Left ventricle myocardium superior (tissue), 1 donor: ENCODE data around the gene RAP1GAP2. TPM values are rescaled to one million over a fixed set of nuclear protein-coding genes. Genes with fewer than 3 reads are reported as not detected.
A peak's percentile ranks its signal among the peaks of the same experiment; 100 is the strongest.
"Not testable (repeated sequence)": the region's sequence is repeated elsewhere in the genome, so short reads cannot be mapped to it uniquely, and the experiment has no call there.

Source experiments
- ATAC-seq: fragments of 200-7000 bp; cut with Tn5 transposase; one replicate; pipeline ENCODE4 v1.9.1; 2020; ENCODE audit warnings: mild to moderate bottlenecking, moderate library complexity
- DNase-seq: peaks from one replicate; pipeline ENCODE4 v3.0.0-alpha.2; 2020
- intact Hi-C: fragments of 100-400 bp; cut with micrococcal nuclease; formaldehyde crosslinking; loops from one replicate; pipeline ENCODE4 v1.11.0; 2022
- total RNA-seq: library from RNA; stranded (reverse); fragmentation: NEBNext Ultra II Directional; extraction: Animal tissue kit (Norgen Biotek cat#: 25700); gene quantifications from one replicate; pipeline ENCODE4 v1.2.1, GENCODE V29; 2021
- donor health status: DM: no; HTN: yes; CAD: no; lungs with severe emphysema.

RAP1GAP2 gene
- total RNA-seq, 1 donor from 2014 or later: 48.9 TPM

DNA sequence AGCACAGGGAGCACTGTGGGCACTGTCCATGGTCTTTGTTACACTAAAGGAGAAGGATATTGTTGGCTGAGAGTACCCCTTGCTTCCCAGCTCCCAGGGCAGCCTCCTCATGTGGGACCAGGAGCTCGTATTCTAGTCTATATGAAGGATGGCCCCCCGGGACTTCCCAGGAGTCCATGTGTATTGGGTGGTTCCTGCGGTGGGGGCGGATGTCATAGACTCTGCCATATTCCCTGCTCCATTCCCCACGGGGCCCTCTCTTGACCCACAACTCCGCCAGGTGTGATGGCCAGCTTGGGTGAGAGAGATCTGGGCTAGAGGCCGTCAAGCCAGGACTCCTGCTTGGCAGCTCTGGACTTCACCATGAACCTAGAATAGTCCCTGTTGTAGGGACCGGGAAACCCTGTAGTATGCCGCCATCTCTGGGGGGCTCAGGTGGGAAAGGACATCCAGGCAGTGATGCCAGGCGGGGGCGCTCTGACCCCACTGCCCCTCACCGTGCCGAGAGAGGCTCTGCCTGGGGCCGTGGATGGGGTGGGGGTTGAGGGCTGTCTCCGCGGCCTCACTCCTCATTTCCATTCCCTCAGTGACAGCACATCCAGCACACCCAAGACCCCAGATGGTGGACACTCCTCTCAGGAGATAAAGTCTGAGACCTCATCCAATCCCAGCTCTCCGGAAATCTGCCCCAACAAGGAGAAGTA, 229.3 kb downstream of the RAP1GAP2 start:
- intact Hi-C loops: no loop called here
- ATAC-seq: no peak
- no peak for DNase-seq

DNA sequence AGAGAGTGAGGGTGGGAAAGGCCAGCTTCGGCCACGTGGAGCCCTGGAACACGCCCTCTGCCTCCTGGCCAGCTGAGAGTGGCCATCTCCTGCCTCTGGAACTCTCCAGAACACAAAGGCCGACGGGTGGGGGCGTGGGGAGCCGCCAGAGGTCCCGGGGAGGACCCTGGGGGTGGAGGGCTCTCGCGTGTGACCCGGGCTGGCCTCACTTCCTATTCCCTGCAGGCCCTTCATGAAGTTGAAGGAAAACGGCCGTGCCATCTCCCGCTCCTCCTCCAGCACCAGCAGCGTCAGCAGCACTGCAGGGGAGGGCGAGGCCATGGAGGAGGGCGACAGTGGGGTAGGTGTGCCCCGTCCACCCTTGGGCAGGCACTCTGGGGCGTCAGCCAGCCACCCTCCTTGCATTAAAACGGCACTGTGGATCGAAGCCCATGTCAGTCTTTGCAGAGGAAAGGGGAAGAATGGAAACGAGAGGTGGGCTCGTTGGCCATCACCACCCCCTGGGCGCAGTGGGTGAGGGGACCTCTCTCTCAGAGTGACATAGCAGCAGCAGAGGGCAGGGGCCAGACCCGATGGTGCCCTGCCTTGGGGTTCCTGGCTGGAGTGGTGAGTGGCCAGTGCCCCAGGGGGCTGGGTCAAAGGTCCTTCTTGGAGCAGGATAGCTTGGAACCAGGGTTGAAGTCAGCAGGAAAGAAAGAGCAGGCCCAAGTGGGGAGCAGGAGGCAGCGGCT, 230.1 kb downstream of the RAP1GAP2 start:
- no peak for ATAC-seq
- DNase-seq: no peak

DNA sequence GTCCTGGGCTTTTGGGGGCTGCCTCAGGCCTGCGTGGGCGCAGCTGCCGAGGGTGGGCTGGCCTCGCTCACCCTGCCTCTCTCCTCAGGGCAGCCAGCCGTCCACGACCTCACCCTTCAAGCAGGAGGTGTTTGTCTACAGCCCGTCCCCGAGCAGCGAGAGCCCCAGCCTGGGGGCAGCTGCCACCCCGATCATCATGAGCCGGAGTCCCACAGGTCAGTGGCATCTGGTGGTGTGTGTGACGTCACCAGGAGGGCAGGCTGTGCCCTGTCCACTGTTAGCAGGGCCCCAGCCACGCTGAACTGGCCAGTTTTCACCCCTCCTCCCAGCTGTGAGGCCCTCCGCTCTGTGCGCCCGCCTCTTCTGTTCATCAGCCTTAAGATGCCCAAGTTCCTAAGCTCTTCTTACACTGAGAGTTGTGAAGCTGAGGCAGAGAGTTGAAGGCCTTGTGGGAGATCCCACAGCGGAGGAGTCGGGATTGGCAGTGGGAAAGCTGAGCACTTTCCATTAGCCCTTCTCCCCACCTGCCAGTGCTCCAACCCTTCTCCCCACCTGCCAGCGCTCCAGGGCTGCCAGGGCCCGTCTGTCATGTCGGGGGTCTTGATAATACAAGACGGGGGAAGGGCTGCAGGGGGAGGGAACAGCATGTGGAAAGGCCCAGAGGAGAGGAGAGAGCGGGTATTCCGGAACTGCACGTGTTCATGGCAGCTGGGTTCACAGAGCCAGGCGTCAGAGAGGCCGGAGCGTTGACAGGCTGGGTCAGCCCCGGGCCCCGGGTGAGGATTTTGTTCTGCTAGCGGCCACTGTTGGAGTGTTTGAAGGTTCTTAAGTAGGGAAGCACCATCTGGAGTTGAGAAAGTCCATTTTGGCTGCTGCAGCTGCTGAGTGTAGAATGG, 230.9 kb downstream of the RAP1GAP2 start:
- ATAC-seq (peak; percentile 9), DNase-seq (peak; percentile 44)
- intact Hi-C loops: no loop called here

More for the DNA sequence above, 230.1 kb downstream of the RAP1GAP2 start:
- intact Hi-C loops: no loop called here

DNA sequence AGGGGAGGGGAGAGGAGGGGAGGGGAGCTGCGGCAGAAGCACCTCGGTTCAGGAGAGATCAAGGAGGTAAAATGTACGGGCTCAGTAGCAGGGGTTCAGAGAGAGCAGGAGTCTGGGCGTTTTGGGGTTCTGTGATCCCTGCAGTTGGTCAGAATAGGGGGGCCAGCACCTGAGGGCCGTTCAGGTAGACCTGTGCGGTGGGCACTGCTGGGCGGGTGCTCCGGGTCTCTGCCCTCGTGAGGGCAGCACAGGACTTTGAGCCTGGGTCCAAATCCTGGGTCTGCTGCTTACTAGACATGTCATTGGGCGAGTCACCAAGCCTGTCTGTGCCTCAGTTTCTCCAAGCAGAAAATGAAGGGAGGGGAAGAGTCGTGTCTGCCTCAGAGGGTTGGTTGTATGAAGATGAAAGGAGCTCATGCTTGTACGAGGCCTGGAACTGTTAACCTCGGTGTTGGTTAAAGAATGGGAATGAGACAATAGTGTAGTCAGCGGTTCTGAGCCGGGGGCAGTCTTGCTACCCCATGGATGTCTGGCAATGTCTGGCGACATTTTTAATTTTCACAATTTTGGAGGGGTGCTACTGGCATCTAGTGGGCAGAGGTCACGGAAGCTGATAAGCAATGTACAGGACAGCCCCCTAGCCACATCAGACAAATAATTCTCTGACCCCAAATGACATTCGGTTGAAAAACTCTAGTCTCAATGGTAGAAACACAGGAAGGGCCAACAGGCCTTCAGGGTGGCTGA, 231.7 kb downstream of the RAP1GAP2 start:
- DNase-seq (no peak), ATAC-seq (no peak)

DNA sequence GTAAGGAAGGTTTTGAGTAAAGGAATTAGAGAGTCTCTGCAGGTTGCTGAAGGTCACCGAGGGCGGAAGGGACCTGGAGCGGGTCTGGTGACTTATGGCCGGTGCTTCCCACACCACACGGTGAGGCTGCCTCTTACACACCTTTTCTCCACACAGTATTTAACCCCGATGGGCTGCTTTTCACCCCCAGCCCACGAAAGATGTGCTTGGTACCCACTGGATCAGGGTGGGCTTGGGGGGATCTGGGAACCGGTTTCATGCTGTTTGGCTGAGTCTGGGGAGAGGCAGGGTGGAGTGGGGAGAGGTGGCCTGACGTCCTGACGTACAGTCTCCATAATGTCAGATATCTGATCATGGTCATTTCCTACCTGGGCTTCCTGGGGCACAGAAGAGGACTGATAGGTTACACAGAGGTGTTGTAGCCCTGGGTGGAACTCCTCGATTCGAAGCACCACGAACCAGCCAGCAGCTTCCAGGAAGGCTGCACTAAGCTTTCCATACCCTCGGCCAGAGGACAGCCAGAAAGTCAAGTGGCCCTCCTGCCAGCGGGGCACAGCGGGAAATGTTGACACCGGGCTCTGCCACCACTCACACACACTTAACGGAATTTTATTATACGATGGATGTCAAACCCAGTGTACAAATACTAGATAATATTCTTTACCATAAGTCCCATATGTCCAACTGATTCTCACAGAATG, 233.1 kb downstream of the RAP1GAP2 start:
- peak; percentile 82 for DNase-seq
- ATAC-seq: peak; percentile 91
- intact Hi-C loops: no loop called here

More for the DNA sequence above, 231.7 kb downstream of the RAP1GAP2 start:
- intact Hi-C loops: no loop called here

DNA sequence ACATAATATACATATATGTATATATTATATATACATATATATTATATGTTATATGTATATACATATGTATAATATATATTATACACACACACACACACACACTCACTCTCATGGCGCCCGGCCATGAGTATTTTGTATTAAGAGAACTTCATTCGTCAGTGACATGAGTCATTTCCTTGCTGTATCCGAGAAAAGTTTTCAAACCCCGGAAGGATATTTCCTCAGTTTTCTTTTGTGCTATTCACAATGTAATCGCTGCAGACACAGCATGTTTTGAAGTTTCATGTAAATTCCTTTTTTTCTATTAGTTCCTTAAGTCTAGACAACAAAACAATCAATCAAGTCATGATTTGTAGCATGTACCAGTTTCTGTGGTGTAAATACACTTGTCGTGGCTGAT, 233.9 kb downstream of the RAP1GAP2 start:
- DNase-seq (no peak), ATAC-seq (no peak)
- intact Hi-C loops: no loop called here

DNA sequence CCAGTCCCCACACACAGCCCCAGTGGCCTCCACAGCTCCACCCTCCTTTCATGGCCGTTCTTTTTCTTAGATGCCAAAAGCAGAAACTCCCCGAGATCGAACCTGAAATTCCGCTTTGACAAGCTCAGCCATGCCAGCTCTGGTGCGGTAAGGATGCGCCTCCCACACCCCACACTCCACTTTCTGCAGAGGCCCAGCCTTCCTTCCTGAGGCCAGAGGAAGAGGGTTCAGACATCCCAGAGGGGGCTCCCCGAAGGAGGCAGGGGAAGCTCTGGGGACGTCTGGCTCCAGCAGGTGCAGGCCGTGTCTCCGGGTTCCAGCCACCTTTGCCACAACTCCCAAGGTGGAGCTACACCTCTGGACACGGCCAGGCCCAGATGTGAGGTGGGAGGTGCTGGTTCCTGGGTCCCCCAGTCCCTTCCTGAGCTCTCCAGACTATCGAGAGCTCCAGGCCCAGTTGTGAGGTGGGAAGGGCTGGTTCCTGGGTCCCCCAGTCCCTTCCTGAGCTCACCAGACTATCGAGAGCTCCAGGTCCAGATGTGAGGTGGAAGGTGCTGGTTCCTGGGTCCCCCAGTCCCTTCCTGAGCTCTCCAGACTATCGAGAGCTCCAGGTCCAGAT, 234.7 kb downstream of the RAP1GAP2 start:
- ATAC-seq, DNase-seq, intact Hi-C loops: not testable (repeated sequence)

DNA sequence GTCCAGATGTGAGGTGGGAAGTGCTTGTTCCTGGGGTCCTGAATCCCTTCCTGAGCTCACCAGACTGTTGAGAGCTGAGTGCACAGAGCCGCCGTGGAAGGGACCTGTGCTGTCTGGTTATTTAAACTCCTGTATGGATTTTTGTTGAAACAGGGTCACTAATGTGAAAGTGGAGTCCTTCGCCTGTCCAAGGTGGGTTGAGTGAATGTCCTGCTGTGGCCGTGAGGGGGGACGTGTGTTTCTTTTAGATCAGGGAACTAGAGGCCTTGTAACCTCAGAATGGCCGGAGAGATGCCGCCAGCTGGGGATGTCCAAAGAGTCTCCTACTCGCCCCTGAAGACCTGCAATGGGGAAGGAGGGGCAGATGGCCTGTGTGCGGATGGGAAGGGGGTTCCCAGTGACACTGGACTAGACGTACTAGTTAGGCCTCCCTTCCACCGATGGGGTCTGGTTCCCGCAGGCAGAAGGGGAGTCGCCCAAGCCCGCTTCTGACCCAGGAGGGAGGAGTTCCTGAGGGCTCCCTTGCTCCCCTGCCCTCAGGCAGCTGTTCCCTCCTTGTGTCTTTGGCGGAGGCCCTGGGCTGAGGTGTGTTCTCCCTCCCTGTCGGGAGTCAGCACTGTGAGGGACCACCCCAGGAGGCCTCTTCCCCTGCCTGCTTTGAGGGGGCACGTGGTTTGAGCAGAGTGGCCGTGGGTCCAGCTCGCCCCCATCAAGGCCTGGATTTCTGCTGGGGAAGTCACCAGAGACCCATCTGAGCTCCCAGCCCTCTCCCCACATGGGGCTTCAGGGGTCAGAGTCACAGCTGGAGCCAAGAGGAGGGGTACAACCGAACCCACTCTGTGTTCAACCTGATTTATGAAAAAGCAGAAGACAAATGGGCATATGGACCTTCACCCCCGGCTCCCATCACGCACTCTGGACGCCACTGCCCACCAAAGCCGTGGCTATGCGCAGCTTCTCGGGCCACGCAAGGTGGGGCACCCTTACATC, 236.3 kb downstream of the RAP1GAP2 start:
- no peak for DNase-seq
- intact Hi-C loops: no loop called here
- no peak for ATAC-seq

DNA sequence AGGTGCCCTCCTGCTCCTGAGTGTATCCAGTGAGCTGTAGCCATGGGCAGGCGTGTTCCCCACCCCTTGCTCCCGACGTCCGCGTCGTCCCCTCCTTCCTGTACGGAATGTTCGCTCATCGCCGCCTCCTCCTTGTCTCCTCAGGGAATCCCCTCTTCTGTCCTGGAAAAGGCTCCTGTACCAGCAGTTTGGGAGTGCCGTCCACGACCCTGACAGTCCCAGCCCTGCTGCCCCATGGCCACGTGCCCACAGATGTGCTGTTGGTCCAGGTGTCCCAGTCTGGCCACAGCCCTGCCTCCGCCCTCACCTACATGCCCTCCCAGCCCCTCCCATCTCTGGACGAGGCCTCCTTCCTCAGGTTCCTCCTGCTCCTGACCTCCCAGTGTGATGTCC, 237.0 kb downstream of the RAP1GAP2 start:
- intact Hi-C loops: no loop called here
- ATAC-seq (no peak), DNase-seq (no peak)

DNA sequence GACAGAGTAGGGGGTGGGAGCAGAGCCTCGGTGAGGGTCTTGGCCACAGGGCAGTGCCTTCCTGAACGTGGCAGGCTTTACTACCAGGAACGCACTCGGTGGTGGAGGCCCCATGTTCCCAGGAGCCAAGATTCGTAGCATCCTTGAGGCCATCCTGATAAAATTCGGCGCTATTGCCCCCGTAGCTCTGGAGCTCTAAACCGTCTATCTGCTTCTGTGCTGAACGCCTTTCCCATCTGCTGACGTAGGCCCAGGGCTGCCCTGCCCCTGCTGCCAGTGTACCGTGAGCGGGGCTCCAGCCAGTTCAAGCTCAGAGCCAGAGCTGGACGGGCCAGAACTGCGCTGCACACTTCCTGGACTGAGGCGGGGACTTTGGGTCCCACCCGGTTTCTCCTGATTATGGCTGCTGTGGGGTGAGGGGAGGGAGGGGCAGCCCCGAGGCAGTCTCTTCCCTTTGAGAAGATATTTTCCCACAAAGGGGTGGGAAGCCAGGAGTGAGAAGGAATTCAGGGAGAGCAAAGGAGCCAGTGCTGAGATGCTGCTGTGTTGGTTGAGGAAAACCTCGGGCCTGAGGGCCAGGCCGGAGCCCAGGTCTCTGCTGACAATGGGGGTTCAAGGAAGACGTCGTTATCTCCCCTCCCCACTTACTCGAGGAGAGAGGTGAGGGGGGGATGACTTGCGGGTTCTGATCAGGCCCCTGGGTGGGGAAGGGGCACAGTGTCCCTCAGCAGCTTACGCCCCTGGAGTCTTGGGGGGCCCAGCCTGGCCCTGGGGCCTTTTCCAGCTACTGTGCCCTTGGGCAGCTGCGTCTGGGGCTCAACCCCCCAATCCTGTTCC, 237.7 kb downstream of the RAP1GAP2 start:
- no peak for DNase-seq
- intact Hi-C loops: no loop called here
- ATAC-seq: peak; percentile 3

DNA sequence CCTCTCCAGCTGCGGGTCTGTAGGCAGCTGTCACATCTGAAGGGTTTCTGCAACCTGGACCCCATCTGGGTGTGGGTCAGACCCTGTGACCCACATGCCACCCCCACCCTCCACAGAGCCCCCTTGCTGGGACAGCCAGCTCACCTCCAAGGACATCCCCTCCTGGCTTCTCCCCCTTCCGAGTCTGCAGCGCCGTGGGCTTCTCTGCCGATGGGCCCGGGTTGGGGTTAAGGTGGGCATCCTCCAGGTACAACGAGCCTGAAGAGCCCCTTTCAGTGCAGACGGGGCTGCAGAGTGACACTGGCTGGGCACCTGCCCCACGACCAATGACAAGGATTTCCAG, 238.3 kb downstream of the RAP1GAP2 start:
- intact Hi-C loops: no loop called here
- DNase-seq: no peak
- no peak for ATAC-seq

DNA sequence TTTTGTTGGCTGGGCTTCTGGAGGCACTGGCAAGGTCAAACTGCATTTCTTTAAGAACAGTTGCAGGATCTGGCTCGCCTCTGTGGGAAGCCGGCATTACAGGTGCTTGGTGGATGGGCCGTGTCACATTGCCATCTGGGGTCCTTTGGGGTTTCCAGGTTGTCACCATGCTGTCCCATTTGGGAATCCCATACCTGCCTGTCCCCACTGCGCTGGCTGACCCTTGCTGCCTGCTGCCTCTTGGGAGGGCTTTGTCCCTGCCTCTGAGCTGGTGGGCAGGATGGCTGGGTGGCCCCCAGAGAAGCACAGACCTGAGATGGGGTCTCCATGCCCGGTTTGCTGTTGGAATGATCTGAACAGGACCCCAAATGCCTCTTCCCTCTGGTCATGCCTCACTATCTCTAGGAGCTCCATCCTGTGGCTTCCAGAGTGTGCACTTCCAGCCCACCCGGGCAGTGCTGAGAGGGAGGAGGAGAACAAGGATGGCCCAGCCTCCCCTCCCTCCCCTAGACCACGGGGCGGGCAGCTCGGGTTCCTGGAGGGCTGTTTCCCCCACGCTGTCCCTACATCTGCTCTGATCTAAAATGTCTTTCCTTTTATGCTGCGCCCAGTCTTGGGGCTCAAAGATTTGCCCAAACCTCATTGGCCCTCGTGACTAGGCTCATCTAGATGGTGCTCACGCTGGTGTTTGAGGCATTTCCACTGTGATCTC, 239.2 kb downstream of the RAP1GAP2 start:
- intact Hi-C loops: no loop called here
- ATAC-seq (no peak), DNase-seq (no peak)

DNA sequence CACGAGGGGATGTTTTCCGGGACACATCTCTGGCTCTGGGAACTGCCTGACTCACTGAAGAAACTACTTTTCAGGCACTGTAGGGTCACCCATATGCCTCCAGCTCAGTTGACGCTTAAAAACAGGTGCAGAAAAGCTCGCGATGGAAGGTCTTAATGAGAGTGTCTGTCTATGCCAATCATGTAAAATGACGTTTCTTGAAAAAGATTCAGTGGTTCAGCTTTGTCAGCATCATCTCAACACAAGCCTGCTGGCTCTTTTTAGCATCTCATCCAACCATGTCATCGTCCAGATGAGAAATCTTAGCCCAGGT, 239.7 kb downstream of the RAP1GAP2 start:
- intact Hi-C loops: no loop called here
- DNase-seq (no peak), ATAC-seq (no peak)

DNA sequence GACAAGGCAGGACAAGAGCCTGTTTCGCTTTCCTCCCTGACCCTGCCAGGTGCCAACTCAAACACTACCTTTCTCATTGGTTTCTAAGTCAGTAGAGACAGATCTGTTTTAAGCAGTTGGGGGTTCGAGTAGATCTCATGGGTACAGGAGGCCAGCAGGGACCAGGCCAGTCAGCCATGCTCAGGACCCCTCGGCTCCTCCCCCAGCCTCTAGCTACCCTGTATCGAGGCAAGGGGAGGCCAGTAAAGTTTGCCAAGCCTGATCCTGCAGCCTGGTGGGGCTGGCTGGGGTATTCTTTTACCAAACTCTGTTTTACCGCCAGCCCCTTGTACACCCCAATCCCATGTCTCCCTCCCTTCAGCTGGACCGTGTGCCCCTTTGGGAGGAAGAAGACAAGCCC, 240.6 kb downstream of the RAP1GAP2 start:
- intact Hi-C loops: no loop called here
- DNase-seq: no peak
- no peak for ATAC-seq

DNA sequence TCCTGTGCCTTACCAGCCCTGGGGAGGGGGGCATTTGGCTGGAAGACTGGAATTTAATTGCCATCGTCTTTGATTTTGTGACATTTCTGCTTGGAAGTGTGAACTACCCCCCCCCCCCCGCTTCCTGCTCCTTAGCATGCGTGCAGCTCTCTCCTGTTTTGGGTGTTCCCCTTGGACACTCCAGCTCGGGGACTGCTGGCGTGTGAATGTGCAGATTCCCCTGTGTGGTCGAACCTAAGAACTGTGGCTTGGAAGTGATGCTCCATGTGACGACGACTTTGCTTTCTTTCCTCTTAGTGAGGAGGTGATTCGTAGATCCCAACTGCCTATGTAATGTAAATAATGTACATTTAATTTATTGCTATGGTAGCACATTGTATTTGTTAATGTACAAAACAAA, 241.0 kb downstream of the RAP1GAP2 start:
- ATAC-seq (no peak), DNase-seq (no peak)
- intact Hi-C loops: no loop called here

DNA sequence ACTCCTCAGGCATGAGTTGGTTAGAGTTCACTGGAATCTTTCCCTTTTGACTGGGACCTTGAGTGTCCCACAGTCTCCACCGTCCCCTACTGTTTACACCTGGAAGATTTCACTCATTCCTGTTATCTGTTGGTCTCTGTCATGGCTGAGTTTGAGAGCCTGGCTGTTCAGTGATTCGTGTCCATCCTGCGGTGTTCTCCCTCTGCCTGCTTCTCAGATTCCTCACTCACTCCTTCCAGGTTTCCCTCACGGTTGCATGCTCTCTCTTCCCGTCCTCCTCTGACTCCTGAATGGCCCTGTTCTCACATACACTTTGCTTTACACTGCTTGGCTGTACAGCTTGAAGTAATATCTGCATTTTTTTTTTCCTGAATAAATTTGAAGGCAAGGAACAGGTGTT, 242.7 kb downstream of the RAP1GAP2 start:
- no peak for DNase-seq
- no peak for ATAC-seq
- intact Hi-C loops: no loop called here
